MM.1S (cell line): Measurements from ENCODE around the gene SAMD4A.

Source experiments
- DNase-seq: peaks from one replicate; pipeline ENCODE4 v3.0.0-alpha.2; 2015
- H2AFZ ChIP-seq: fragments of 300-600 bp; sonication (generic); 2 replicates; pipeline ENCODE4 v1.6.0; 2016; ENCODE audit warnings: antibody characterized with exemption, low read length
- H3F3A ChIP-seq: fragments of 300-600 bp; sonication (generic); 2 replicates; pipeline ENCODE4 v1.6.1; 2016; ENCODE audit warnings: mild to moderate bottlenecking, antibody characterized with exemption, low read length, moderate library complexity, mixed read lengths; ENCODE audit not compliant: insufficient read depth
- H3K27ac ChIP-seq: fragments of 300-600 bp; sonication (generic); 2 replicates; pipeline ENCODE4 v1.5.1; 2016; ENCODE audit warnings: mild to moderate bottlenecking, low read length
- H3K27me3 ChIP-seq: fragments of 300-600 bp; sonication (generic); replicated peaks from 2 replicates; pipeline ENCODE4 v1.6.0; 2016; ENCODE audit warnings: low read length; ENCODE audit not compliant: insufficient read depth
- H3K36me3 ChIP-seq: fragments of 300-600 bp; sonication (generic); replicated peaks from 2 replicates; pipeline ENCODE4 v1.6.1; 2016; ENCODE audit warnings: mild to moderate bottlenecking, low read length, mixed read lengths; ENCODE audit not compliant: insufficient read depth
- H3K4me1 ChIP-seq: fragments of 300-600 bp; sonication (generic); 2 replicates; pipeline ENCODE4 v1.6.1; 2016; ENCODE audit warnings: low read length, mixed read lengths
- H3K4me2 ChIP-seq: fragments of 300-600 bp; sonication (generic); 2 replicates; pipeline ENCODE4 v1.6.0; 2016; ENCODE audit warnings: low read depth, low read length
- H3K4me3 ChIP-seq: fragments of 300-600 bp; sonication (generic); 2 replicates; pipeline ENCODE4 v1.5.1; 2016; ENCODE audit warnings: low read length, mixed read lengths
- H3K79me2 ChIP-seq: fragments of 300-600 bp; sonication (generic); 2 replicates; pipeline ENCODE4 v1.6.1; 2016; ENCODE audit warnings: mixed run types, low read length, mixed read lengths
- H3K9ac ChIP-seq: fragments of 300-600 bp; sonication (generic); 2 replicates; pipeline ENCODE4 v1.6.1; 2016; ENCODE audit warnings: low read length, mixed read lengths
- H3K9me2 ChIP-seq: fragments of 300-600 bp; sonication (generic); replicated peaks from 2 replicates; pipeline ENCODE4 v1.6.1; 2016; ENCODE audit warnings: mild to moderate bottlenecking, low read length, mixed read lengths; ENCODE audit not compliant: insufficient read depth
- H3K9me3 ChIP-seq: fragments of 300-600 bp; sonication (generic); replicated peaks from 2 replicates; pipeline ENCODE4 v1.6.1; 2016; ENCODE audit warnings: mild to moderate bottlenecking, low read length, mixed read lengths; ENCODE audit not compliant: insufficient read depth
- H4K20me1 ChIP-seq: fragments of 300-600 bp; sonication (generic); 2 replicates; pipeline ENCODE4 v1.6.1; 2016; ENCODE audit warnings: mild to moderate bottlenecking, low read length, moderate library complexity, mixed read lengths; ENCODE audit not compliant: insufficient read depth
- CTCF ChIP-seq: fragments of 300-600 bp; sonication (generic); IDR thresholded peaks from 2 replicates; pipeline ENCODE4 v1.5.1; 2016; ENCODE audit warnings: antibody characterized with exemption, low read length, mixed read lengths
- EZH2 ChIP-seq: fragments of 300-600 bp; sonication (generic); optimal IDR thresholded peaks from 2 replicates; pipeline ENCODE3; 2017; ENCODE audit warnings: low read depth, mild to moderate bottlenecking, antibody characterized with exemption, low read length, mixed read lengths
- EZH2phosphoT487 ChIP-seq: fragments of 300-600 bp; sonication (generic); IDR thresholded peaks from 2 replicates; pipeline ENCODE4 v1.6.1; 2018; ENCODE audit warnings: antibody characterized with exemption, low read length

The SAMD4A gene

GRCh38 chr14:54794159-54794558 is 227.2 kb downstream of the SAMD4A start:
- no peak overlapping the region for H2AFZ ChIP-seq
- no peaks in the 10 kb centered on the region for H3F3A ChIP-seq
- no peaks in the 10 kb centered on the region for H3K9me2 ChIP-seq
- DNase-seq = no peak
- no peaks in the 10 kb centered on the region for H3K27me3 ChIP-seq
- no peak overlapping the region for H3K27ac ChIP-seq
- no peak overlapping the region for H3K4me3 ChIP-seq
- no peaks in the 10 kb centered on the region for H4K20me1 ChIP-seq
- no peak for TF ChIP-seq EZH2
- no peak for TF ChIP-seq EZH2phosphoT487
- H3K4me2 ChIP-seq = no peak overlapping the region
- no peaks in the 10 kb centered on the region for H3K36me3 ChIP-seq
- no peaks in the 10 kb centered on the region for H3K79me2 ChIP-seq
- H3K9me3 ChIP-seq = no peaks in the 10 kb centered on the region
- H3K9ac ChIP-seq = no peak overlapping the region
- no peaks in the 10 kb centered on the region for H3K4me1 ChIP-seq

GRCh38 chr14:54794796-54795195 is 227.9 kb downstream of the SAMD4A start:
- H3K36me3 ChIP-seq = no peaks in the 10 kb centered on the region
- no peaks in the 10 kb centered on the region for H4K20me1 ChIP-seq
- no peak for DNase-seq
- H3F3A ChIP-seq = no peaks in the 10 kb centered on the region
- H3K9me3 ChIP-seq = no peaks in the 10 kb centered on the region
- no peak overlapping the region for H3K4me2 ChIP-seq
- H3K9me2 ChIP-seq = no peaks in the 10 kb centered on the region
- no peaks in the 10 kb centered on the region for H3K27me3 ChIP-seq
- TF ChIP-seq CTCF (no peak), EZH2 (no peak), EZH2phosphoT487 (no peak)
- no peak overlapping the region for H3K9ac ChIP-seq
- H2AFZ ChIP-seq = no peak overlapping the region
- no peak overlapping the region for H3K4me3 ChIP-seq
- no peak overlapping the region for H3K27ac ChIP-seq
- H3K4me1 ChIP-seq = no peaks in the 10 kb centered on the region
- no peaks in the 10 kb centered on the region for H3K79me2 ChIP-seq

GRCh38 chr14:54796961-54797360 is 230.0 kb downstream of the SAMD4A start:
- no peak for TF ChIP-seq EZH2
- no peak for TF ChIP-seq CTCF
- no peak for TF ChIP-seq EZH2phosphoT487
- no peak for DNase-seq
- Histone ChIP-seq H3K4me2 (no peak overlapping the region), H4K20me1 (no peaks in the 10 kb centered on the region), H3K79me2 (no peaks in the 10 kb centered on the region), H3K4me1 (no peaks in the 10 kb centered on the region), H3K4me3 (no peak overlapping the region), H3K27ac (no peak overlapping the region), H3K9me3 (no peaks in the 10 kb centered on the region), H3F3A (no peaks in the 10 kb centered on the region), H3K9ac (no peak overlapping the region), H3K9me2 (no peaks in the 10 kb centered on the region), H2AFZ (no peak overlapping the region), H3K36me3 (no peaks in the 10 kb centered on the region), H3K27me3 (no peaks in the 10 kb centered on the region)

- Histone ChIP-seq H3F3A (no peaks in the 10 kb centered on the region), H3K4me1 (no peaks in the 10 kb centered on the region), H3K79me2 (no peaks in the 10 kb centered on the region), H3K9ac (no peak overlapping the region), H3K4me3 (no peak overlapping the region), H3K9me3 (no peaks in the 10 kb centered on the region), H3K27ac (no peak overlapping the region), H3K9me2 (no peaks in the 10 kb centered on the region), H3K27me3 (no peaks in the 10 kb centered on the region), H4K20me1 (no peaks in the 10 kb centered on the region), H3K36me3 (no peaks in the 10 kb centered on the region), H3K4me2 (no peak overlapping the region), H2AFZ (no peak overlapping the region)
- no peak for DNase-seq
- TF ChIP-seq CTCF = no peak
- TF ChIP-seq EZH2 = no peak
- no peak for TF ChIP-seq EZH2phosphoT487
Measured at GRCh38 chr14:54797556-54797955, 230.6 kb downstream of the SAMD4A start.
